ENCODE data around the gene THNSL1.

GRCh38 chr10:25072786-25073185 lies 56.4 kb downstream of the THNSL1 start:
- TF ChIP-seq CTCF (IDR thresholded peaks at IDR 0.05; ENCODE audit: low read depth, low read length) (no peak), EZH2phosphoT487 (IDR thresholded peaks at IDR 0.05; ENCODE audit: low read depth) (no peak)

Data from OCI-LY3 (cell line).